ENCODE data around the gene LSM14B.

LSM14B gene

DNA sequence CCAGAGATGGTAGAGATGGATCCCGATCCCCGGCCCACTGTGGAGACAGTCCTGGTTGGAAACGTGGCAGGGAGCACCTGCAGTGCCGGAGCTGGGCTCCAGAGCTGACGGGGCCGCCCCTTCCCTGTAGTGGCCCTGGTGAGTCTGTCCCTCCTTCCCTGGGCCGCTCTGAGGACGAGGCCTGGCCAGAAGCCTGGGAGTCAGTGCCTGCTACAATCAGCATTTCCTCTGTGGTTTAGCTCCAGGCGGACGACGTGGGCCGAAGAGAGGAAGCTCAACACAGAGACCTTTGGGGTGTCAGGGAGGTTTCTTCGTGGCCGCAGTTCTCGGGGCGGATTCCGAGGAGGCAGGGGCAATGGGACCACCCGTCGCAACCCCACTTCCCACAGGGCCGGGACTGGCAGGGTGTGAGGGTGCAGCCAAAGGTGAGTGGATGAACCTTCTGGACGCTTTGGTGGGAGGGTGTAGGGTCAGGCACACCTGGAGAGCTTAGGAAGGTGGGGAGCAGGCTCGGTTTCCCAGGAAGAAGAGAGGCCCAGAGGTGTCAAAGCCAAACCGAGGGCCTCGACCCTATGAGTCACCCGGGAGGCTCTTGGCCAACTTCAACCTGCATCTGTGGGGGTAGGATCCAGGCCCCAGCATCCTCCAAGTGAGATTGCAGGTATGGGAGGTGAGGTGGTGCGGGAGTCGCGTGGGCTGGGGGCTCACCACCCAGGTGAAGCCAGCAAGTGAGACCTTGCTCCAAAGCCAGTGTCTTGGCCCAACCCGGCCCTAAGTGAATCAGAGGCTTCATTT lies 11.0 kb downstream of the LSM14B start:
- no peak for DNase-seq

DNA sequence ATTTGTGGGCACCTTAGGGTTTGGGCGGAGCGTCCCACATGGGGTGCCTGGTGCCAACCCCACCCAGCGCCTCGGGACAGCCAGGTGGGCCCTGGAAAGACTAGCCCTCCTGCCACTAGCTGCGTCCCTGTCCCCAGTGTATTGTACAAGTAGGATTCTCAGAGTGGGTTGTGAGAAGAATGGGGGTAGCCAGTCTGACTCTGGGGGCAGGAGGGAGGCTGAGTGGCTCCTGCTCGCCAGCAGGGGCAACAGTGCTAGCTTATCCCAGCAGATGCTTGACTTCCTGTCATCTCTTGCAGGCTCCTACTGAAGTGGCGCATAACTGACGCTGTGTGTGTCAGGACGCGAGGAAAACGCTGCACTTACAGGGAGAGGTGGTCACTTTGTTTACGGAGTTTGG lies 11.6 kb downstream of the LSM14B start:
- no peak for DNase-seq

DNA sequence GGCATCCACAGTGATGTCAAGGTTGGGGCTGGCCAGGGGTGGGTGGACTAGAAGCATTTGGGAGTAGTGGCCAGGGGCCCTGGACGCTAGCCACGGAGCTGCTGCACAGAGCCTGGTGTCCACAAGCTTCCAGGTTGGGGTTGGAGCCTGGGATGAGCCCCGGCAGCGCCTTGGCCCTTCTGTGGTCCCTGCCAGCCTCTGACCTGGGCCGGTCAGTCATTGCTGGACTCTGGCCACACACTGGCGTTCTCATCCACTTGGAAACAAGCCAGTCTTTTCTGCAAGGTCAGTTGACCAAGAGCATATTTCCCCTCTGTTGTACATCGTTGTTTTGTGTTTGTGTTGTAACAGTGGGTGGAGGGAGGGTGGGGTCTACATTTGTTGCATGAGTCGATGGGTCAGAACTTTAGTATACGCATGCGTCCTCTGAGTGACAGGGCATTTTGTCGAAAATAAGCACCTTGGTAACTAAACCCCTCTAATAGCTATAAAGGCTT lies 12.5 kb downstream of the LSM14B start:
- DNase-seq: no peak

DNA sequence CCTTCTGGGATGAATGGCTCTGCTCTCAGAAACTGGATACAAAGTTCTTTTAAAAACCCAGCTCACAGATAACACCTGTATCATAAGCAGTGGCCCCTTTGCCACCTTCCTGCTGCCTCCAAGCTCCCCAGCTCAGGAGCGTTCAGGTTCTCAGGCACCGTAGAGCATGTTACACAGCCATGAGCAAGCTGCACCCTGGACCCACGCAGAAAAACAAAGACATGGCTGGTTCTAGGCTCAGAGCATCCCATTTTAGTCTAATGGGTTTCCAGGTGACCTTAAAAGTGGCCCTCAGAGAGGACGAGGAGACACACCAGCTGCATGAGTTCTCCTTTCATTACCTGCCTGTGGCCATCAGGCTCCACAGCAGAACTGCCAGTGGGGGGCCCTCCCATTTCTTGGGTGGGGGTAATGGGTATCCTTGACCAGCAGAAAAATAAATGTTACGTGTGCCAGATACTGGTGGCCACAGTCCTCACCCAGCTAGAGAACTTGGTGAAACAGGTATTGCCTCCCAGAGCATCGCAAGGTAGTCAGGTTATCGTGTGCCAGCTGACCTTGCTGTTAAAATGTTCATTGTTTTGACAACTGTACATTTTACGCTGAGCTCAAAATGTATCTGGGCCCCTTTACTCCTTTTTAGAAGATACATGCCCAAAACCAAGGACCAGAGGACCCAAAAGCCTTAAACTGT lies 13.4 kb downstream of the LSM14B start:
- DNase-seq: no peak

DNA sequence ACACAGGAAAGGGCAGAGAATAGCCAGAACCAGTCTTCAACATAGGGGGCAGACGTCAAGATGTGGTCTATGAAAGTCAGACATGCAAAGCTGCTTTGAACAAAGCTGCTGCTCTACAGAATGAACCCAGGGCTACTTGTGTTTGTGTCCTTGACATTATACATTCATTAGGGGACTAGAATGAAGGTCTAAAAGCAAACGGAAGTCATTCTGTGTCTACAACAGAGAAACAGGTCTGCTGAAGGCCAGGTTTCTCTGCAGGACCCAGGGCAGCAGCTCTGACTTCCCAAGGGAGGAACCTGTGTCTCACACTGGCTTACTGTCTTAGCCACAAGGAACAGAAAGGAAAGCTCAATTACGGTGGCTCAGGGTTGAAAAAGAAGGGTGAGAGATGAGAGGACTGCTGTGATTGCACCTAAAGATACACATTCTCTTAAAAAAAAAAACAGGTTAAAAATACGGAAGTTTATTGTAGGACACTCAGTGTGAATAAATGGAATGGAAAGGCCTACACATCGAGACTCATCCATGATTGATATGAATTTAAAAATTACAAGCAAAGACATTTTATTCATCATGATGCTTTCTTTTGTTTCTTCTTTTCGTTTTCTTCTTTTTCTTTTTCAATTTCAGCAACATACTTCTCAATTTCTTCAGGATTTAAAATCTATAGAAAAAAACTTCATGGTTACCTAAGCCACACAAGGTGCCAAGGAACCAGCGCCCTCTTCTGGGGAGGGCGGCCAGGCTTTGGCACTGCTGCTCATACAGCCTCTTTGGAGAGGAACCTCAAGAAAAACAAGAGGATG lies 14.2 kb downstream of the LSM14B start:
- DNase-seq: peak; percentile 49 to 73

DNA sequence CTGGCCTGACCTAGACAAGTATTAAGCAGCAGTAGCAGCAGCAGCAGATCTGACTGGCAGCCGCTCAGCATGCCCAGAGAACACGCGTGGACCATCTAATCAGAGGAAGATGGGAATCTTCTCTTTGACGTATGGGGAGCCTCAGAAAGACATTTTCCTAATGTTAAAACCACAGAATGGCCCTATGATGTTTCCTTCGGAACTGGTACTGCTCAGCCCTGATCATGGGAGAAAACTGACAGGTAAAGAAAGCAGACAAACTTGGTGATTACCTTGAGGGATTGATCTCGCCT lies 14.8 kb downstream of the LSM14B start:
- DNase-seq: no peak

DNA sequence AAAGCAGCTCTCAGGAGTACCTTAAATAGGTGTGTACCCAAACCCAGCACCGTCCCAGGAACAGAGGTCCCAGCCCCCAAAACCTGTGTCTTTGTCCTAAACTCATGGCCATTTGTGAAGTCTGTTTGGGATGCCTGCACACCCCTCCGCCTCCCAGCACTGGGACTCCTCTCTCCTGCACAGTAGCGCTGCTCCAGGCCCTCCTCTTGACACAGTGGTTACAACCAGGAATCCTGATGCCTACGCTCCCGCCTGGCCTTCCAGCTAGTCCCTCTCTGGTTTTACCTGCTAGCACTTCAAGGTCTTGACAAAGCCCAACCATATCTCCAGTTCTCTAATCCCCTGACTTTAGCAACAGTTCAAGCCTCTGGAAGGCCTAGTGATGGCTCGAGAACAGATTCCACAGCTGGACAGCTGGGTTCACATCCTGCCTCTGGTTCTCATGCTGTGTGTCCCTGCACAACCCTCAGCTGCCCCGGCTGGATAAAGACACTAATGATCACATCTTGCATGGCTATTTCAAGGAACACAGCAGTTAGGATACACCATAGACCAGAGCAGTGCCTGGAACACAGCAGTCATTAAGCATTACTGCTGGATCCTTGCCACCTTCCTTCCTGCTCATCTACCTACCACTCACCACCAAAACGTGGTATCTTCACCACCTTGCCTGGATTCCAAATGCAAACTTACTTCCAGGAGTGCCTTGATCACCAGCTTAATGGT lies 15.4 kb downstream of the LSM14B start:
- DNase-seq: no peak

DNA sequence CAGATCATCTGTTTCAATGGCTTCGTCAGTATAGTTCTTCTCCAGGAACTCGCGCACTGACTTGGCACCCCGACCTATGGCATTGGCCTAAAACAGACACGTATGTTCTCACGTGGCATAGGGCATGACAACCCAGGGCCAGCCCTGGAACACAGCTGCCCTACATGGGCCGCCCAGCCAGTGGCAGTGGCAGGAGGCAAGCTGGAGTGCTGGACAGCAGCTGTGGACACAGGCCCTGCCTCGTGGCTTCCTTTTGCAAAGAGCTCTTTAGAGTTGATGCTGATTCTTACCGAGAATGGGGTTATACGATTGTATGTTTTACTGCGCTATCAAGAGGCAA lies 15.9 kb downstream of the LSM14B start:
- no peak for DNase-seq

DNA sequence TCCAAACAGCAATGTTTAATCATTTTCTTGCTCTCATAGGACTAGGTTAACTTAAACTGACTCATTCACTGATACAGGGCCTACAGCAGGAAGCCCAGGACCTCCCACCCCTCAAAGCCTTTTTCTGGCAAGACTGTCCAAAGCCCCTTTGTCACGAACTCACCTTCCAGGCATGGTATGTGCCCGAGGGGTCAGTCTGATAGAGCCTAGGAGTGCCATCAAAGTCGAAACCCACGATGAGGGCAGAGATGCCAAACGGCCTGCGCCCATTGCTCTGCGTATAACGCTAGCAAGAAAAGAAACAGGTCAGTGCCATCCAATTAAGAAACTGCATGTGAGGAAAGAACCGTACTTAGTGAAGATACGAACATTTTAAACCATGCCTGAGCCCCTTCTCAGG lies 16.6 kb downstream of the LSM14B start:
- DNase-seq: no peak

DNA sequence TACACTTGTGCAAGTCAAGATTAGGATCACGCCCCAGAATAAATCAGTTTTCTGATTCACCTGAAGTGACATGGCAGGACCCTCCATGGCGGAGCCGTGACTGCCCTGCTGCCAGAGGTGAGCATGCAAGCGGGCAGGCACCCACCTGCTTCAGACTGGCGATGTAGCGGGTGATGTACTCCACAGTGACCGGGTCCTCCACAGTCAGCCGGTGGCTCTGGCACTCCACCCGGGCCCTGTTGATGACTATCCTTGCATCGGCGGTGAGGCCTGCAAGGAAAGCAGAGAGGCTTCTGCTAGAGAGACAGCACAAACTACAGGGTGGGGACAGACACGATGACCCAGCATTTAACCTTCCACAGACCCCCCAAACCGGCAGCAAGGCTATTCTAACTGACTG lies 17.4 kb downstream of the LSM14B start:
- DNase-seq: no peak

DNA sequence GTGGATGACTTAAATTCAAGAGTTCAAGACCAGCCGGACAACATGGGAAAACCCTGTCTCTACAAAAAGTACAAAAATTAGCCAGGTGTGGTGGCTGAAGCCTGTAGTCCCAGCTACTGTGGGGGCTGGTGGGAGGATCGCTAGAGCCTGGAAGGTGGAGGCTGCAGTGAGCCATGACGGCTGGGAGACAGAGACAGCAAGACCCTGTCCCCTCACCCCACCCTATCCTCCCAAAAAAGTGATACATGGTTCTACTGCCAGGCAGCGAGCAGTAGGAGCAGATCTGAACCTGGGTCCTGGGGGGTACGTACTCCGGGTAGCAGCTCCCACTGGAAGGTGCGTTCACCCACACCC lies 18.7 kb downstream of the LSM14B start:
- no peak for DNase-seq

DNA sequence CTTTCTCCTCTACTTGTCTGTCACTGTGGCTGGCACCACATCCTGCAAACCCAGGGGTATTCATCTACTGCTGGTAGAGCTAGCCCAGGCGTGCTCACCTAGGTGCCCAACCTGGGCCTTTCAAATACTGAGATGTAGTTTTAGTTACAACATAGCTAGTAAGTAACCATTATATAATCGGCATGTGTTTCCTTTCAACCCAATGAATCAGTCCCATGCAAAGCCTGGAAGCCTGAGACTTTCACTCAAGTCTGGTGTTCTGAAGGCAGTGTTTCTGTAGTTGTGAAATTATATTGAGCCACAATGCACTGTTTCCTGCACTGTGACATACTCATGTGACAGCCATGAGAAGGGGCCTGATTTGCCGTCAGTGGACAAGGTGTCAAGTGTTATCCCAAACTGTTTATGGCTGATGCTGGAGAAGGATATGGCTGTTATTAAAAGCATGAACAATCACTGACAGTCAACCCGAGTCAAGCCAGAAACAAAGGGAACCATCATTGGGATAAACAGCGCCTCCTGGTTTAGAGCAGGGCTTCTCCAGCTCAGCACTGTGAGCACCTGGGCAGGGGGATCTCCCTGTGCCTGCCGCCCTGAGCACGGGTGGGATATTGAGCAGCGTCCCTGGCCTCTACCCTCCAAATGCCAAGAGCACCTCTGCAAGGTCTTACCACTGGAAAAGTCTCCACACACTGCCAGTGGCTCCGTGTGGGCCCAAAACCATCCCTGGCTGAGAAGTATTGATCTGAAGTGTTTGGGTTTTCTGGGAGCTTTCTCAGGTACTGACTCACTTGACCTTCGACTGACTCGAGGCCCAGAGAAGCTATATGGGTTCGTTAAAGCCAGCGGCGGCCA lies 19.3 kb downstream of the LSM14B start:
- DNase-seq: no peak

DNA sequence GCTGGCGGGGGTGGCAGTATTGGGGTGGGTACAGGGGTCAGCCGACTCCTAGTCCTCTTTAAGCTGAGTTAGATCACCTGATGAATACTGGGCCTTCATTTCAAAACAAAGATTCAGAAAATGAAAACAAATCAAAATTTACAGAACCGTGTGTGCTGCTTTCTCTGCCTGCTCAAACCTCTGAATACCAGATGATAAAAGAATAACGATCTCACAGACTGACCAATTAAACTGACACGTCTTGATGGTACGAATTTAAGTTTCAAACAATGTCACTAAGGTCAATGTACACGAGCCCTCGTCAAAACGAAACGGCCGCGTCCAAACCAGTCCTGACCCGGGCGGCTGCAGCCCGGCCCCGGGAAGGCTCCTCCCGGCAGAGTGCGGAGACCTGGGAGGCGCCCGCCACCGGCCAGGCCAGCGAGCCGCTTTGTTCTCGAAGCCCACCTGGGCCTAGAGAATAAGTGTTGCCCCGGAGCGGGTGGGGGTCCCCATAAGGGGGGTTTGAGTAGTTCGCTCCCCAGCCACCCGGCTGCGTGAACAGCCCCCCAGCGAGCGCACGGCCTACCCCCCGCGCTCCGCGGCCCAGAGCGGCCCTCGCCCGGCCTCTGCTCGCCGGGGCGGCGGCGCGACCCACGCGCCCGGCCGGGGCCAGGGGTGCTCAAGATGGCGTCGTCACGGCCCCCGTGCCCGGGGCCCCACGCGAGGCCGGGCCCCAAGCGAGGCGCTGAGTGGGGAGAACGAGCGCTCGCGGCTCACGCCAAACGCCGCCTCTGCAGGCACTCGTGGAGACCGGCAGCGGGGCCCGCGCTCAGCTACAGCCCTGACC lies 20.2 kb downstream of the LSM14B start:
- DNase-seq: no peak

DNA sequence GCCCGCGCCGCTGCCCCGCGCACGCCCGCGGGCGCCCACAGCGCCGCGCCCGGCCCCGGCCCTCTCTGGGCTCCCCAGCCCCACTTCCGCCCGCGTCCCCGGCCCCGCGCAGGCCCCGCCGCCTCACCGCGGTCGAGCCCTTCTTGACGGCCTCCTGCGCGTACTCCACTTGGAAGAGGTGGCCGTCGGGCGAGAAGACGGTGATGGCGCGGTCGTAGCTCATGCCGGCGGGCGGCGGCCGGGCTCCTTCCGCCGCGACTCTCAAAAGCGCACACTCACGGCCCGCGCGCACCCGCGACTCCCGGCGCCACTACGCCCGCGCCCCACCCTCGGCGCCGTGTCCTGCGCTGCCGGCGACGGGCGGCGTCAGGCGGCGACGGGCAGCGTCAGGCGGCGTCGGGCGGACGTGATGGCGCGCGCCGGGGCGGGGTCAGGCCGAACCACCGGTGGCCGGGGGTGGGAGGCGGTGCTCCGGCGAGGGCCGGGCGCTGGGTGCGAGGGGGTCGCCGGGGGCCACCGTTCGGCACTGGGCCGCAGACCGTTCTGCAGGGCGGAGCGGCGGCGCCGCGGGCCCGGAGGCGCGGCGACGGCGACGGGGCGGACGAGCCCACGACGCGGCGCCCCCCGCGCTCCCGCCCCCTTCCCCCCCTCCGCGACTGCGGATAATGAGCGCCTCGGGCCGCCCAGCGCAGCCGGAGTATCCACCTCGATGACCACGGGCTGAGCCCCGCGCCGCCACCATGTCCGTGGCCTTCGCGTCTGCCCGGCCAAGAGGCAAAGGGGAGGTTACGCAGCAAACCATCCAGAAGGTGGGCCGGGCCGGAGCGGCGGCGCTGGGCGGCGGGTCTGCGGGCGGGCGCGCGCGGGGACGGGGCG lies 21.0 kb downstream of the LSM14B start, which contains the start of the genes PSMA7 and SS18L1:
PSMA7 (minus strand) TSS at position 314 of the 876 bp plus-strand sequence; CDS start at position 223, 91 bp downstream.
SS18L1 (plus strand) TSS at position 689 of the 876 bp plus-strand sequence; CDS start at position 741, 52 bp downstream.
- peak; percentile 76 to 86 for DNase-seq

DNA sequence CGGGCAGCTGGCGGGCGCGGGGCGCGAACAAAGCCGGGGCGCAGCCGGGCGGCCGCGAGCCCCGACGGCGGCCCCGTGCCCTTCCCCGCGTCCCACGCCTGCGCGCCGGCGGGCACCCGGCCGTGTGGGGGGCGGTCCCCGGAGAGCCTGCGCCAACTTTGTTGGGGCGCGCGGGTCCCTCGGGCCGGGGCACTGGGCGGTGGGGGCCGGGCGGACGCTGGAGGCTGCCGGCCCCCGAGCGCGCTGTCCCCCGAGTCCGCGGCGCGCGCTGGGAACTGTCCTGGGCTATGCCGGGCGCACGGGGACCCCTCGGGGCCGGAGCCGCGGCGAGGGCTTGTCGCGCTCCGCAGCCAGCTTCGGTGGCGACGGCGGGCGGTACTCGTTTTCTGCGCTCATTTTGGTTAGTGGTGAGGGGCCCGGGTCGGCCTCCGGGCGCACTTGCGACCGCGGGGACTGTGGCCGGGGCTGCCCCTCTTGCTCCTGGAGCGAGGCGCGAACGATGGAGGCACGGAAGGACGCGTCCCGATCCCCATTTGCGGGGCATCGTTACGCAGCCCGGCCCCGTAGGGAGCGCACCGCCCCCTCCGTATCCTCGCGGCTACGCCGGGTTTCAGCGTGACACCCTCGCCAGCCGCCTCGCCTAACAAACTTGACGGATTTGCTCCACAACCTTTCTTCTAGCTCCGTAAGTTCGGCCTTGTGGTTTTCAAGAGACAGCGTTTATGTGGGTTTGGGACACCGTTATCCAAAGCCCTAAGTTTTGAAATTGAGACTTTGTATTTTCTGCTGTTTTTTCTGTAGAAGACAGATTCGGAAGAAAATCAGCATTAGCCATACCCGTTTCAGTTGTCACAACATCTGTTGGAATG lies 21.9 kb downstream of the LSM14B start:
- DNase-seq: peak in 1 of 2 experiments; percentile 57

DNA sequence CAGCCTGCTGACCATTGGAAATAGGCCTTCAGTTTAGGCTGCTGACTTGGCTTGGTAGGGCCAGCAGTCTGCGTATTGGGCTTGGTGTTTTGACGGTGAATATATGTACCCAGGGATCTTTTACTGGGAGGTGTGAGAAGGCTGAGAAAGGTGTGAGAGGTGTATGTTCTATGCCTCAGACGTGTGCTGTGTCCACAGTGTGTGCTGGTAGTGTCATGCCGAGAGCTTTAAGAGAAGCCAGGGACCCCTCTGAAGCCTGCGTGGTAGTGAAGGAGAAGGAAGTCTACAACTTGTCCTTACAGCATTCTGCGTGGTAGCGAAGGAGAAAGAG lies 23.4 kb downstream of the LSM14B start:
- no peak for DNase-seq

DNA sequence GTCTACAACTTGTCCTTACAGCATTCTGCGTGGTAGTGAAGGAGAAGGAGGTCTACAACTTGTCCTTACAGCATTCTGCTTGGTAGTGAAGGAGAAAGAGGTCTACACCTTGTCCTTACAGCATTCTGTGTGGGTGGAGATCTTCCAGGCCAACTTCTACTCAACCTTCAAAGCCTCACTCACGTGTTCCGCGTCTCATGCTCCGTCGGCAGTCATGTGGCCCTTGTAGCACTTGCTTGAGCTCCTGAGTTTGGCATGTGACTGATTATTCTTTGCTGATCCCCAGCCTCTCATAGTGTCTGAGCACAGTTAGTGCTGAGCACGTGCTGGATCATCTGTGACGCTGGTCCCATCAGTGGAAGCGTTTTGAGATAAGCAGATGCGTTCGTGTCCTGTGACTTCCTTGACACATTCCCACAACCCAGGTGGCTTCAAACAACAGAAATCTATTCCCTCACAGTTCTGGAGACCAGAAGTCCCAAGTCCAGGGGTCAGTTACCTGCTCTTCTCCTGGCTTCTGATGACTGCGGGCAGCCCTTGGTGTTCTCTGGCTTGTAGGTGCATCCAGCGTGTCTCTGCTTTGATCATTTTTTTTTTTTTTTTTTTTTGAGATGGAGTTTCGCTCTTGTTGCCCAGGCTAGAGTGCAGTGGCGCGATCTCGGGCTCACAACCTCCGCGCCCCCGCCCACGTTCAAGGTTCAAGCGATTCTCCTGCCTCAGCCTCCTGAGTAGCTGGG lies 23.9 kb downstream of the LSM14B start:
- DNase-seq: no peak

DNA sequence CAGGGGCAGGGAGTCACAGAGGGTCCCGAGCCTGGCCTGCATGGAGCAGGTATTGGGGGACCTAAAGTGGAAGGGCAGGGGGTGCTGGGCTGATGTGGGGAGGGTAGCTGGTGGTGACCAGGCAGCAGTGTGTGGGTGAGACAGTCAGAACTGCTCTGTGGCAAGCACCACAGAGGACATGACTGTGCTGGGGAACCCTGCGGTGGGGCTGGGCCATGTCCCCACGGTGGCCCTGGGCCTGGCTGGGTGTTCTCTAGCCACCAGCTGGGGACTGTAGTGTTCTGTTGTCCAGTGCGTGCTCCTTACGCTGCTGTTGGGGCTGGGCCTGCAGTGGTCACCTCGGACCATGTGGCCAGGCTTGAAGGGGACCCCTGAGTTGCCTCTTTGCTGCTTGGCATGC lies 24.9 kb downstream of the LSM14B start:
- no peak for DNase-seq

Measured in SW 1271 (cell line).